Ascending aorta (tissue), 2 donors: ENCODE results near the gene GLRX3. TPM values are rescaled to one million over a fixed set of nuclear protein-coding genes. Genes with fewer than 3 reads are reported as not detected.
A peak's percentile ranks its signal among the peaks of the same experiment; 100 is the strongest.

Experiments used
- DNase-seq, 2 donors: peaks; one replicate each; pipeline ENCODE4 v3.0.0-alpha.2; 2019; ENCODE audit warnings: low spot score in 2 of 2
- H3K27ac ChIP-seq, 2 donors: fragments of 200-600 bp; sonication (generic); one replicate each; pipeline ENCODE4 v1.5.1; 2016 to 2017; ENCODE audit warnings: mild to moderate bottlenecking in 1 of 2
- H3K27me3 ChIP-seq: fragments of 200-600 bp; sonication (generic); one replicate; pipeline ENCODE4 v1.5.1; 2017
- H3K36me3 ChIP-seq, 2 donors: fragments of 200-600 bp; sonication (generic); one replicate each; pipeline ENCODE4 v1.5.1; 2016
- H3K4me1 ChIP-seq, 2 donors: fragments of 200-600 bp; sonication (generic); one replicate each; pipeline ENCODE4 v1.5.1; 2016 to 2017; ENCODE audit warnings: mild to moderate bottlenecking in 1 of 2
- H3K4me3 ChIP-seq, 2 donors: fragments of 200-600 bp; sonication (generic); one replicate each; pipeline ENCODE4 v1.5.1; 2016 to 2017; ENCODE audit warnings: mild to moderate bottlenecking in 1 of 2
- H3K9me3 ChIP-seq, 2 donors: fragments of 200-600 bp; sonication (generic); one replicate each; pipeline ENCODE4 v1.5.1; 2016
- CTCF ChIP-seq, 3 experiments: fragments of 200-600 bp in 2 of 3; fragments of 450-650 bp in 1 of 3; sonication (generic) in 2 of 3; IDR thresholded peaks; one replicate each; pipeline ENCODE4 v1.5.1; 2016 to 2019; ENCODE audit warnings: antibody characterized with exemption in 3 of 3, mild to moderate bottlenecking in 1 of 3, moderate library complexity in 1 of 3
- intact Hi-C: fragments of 100-400 bp; cut with DNase I; formaldehyde crosslinking; loops from one replicate; pipeline ENCODE4 v1.15.1; 2023
- total RNA-seq: library from RNA; depleted of rRNA; stranded (reverse); fragments of >200 nt; gene quantifications from one replicate; pipeline ENCODE4 v1.1.0, GENCODE V29; 2016

The GLRX3 gene
- total RNA-seq, 1 donor from 2014 or later = 30.7 TPM

GRCh38 chr10:130224228-130224627, 88.0 kb downstream of the GLRX3 start:
- Histone ChIP-seq H3K4me1 (no peaks in the 10 kb centered on the region), H3K9me3 (no peaks in the 10 kb centered on the region), H3K36me3 (no peaks in the 10 kb centered on the region), H3K4me3 (no peak overlapping the region), H3K27me3 (no peaks in the 10 kb centered on the region), H3K27ac (no peak overlapping the region)
- intact Hi-C loops = no loop called here
- DNase-seq = peak in 1 of 2 donors; percentile 11
- no peak for TF ChIP-seq CTCF (IDR thresholded peaks at IDR 0.05)

GRCh38 chr10:130226012-130226411, 89.8 kb downstream of the GLRX3 start:
- Histone ChIP-seq H3K27ac (no peak overlapping the region), H3K36me3 (no peaks in the 10 kb centered on the region), H3K9me3 (no peaks in the 10 kb centered on the region), H3K4me1 (no peaks in the 10 kb centered on the region), H3K27me3 (no peaks in the 10 kb centered on the region), H3K4me3 (no peak overlapping the region)
- intact Hi-C loops = no loop called here
- TF ChIP-seq CTCF (IDR thresholded peaks at IDR 0.05) = no peak
- DNase-seq = peak in 1 of 2 donors; percentile 24

GRCh38 chr10:130227883-130228282, 91.7 kb downstream of the GLRX3 start:
- no peak for TF ChIP-seq CTCF (IDR thresholded peaks at IDR 0.05)
- no peak for DNase-seq
- no peaks in the 10 kb centered on the region for H3K9me3 ChIP-seq
- H3K36me3 ChIP-seq = no peaks in the 10 kb centered on the region
- no peak overlapping the region for H3K27ac ChIP-seq
- H3K4me3 ChIP-seq = no peak overlapping the region
- H3K27me3 ChIP-seq = no peaks in the 10 kb centered on the region
- intact Hi-C loops = no loop called here
- no peaks in the 10 kb centered on the region for H3K4me1 ChIP-seq

Other genes with a start within 250 kb of the GLRX3 start
- 20.2 TPM for gene EBF3, start 172.1 kb upstream of the GLRX3 start, total RNA-seq
- 0.11 TPM for gene C10orf143, start 25.6 kb upstream of the GLRX3 start, total RNA-seq